CD4-positive, alpha-beta T cell treated with Interferon gamma for 1 hour (primary cell): ENCODE data around the gene POU2F2.
"Not testable (repeated sequence)": the region's sequence is repeated elsewhere in the genome, so short reads cannot be mapped to it uniquely, and the experiment has no call there.

Experiments used
- DNase-seq: peaks from one replicate; pipeline ENCODE4 v3.0.0-alpha.2; 2020

POU2F2 gene

GRCh38 chr19:42053037-42053935, 79.0 kb downstream of the POU2F2 start:
- DNase-seq, result no peak

GRCh38 chr19:42052241-42052863, 79.9 kb downstream of the POU2F2 start:
- no peak for DNase-seq

- no peak for DNase-seq
These were observed 80.8 kb downstream of the POU2F2 start for GRCh38 chr19:42051166-42052115.

GRCh38 chr19:42048992-42049391, 83.3 kb downstream of the POU2F2 start:
- DNase-seq, result no peak

GRCh38 chr19:42045575-42045974, 86.7 kb downstream of the POU2F2 start:
- DNase-seq, result no peak

GRCh38 chr19:42042455-42043170, 89.6 kb downstream of the POU2F2 start:
- no peak for DNase-seq

GRCh38 chr19:42040491-42040890, 91.8 kb downstream of the POU2F2 start:
- not testable (repeated sequence) for DNase-seq

- DNase-seq, result no peak
These were observed 92.2 kb downstream of the POU2F2 start for GRCh38 chr19:42040031-42040430.

GRCh38 chr19:42038666-42039065, 93.6 kb downstream of the POU2F2 start:
- DNase-seq, result no peak

GRCh38 chr19:42037649-42038048, 94.6 kb downstream of the POU2F2 start:
- no peak for DNase-seq
